HG03280 (cell line): ENCODE data around the gene PALD1.

ENCODE experiments used
- ATAC-seq: cut with Tn5 transposase; IDR thresholded peaks from one replicate; pipeline ENCODE4 v1.9.1; 2021; ENCODE audit warnings: mild to moderate bottlenecking, moderate library complexity; ENCODE audit not compliant: unreplicated experiment

The PALD1 gene

DNA sequence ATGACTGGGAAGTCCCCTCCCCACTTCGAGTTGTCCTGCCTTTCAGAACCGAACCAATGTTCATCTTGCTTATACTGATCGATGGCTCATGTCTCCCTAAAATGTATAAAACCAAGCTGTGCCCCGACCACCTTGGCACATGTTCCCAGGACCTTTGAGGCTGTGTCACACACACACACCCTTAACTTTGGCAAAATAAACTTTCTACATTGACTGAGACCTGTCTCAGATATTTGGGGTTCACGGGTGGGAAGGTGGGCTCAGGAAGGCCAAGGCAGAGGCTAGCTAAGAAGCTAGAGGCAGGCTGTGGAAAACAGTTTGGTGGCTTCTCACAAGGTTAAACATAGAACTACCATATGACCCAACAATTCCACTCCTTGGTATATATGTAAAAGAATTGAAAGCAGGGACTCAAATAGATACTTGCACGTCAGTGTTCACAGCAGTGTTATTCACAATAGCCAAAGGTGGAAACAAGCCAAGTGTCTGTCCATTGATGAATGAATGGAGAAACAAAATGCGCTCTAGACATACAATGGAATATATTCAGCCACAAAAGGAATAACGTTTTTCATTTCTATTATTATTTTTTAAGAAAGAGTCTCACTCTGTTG lies 108.6 kb downstream of the PALD1 start:
- no peak for ATAC-seq

DNA sequence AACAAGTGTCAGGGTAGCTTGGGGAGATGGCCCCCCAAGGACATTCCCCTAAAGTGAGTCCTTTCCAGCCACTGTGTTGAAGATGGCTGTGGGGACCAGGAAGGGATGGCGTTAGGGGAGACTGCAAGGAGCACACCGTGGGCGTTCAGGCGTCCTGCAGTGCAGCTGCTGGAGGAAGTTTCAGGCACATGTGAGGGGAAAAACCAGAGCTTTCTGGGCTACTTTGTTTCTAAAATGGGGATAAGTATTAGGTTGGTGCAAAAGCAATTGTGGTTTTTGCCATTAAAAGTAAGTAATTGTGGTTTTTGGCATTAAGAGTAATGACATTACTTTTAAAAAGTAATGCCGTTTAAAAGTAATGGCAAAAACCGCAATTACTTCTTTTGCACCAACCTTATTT lies 109.7 kb downstream of the PALD1 start:
- no peak for ATAC-seq

GRCh38 chr10:70588859-70589570 lies 110.4 kb downstream of the PALD1 start:
- ATAC-seq, result no peak

DNA sequence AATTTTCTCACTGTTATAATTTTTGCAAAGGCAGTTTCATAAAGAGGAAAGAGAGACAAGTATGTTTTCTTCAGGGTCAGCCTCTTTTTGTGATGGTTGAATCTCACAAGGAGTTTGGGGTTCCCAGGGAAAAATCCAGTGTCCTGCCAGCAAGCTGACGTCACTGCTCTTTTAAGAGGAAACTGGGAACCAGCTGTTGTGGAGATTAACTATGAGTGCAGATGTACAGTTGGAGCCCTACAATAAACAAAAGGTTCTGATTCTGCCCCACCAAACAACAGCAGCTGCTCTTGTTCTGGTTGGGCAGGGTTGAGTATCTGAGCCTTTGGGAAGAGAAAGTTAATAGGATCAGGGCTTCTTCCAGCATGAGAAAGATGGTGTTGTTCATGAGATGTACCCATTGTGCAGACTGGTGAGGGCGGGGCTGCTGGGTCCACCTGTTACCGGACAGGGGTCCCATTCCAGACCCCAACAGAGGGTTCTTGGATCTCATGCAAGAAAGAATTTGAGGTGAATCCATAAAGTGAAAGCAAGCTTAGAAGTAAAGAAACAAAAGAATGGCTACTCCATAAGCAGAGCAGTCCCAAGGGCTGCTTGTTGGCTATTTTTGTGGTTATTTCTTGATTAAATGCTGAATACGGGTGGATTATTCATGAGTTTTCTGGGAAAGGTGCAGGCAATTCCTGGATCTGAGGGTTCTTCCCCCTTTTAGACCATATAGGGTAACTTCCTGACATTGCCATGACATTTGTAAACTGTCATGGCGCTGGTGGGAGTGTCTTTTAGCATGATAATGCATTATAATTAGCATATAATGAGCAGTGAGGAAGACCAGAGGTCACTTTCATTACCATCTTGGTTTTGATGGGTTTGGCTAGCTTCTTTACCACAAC lies 111.4 kb downstream of the PALD1 start:
- ATAC-seq, result no peak

- ATAC-seq, result no peak
These were observed 112.3 kb downstream of the PALD1 start for GRCh38 chr10:70590655-70591416.

- ATAC-seq, result no peak
These were observed 113.7 kb downstream of the PALD1 start for GRCh38 chr10:70592186-70592735.

- no peak for ATAC-seq
These were observed 114.4 kb downstream of the PALD1 start for GRCh38 chr10:70592746-70593512.

DNA sequence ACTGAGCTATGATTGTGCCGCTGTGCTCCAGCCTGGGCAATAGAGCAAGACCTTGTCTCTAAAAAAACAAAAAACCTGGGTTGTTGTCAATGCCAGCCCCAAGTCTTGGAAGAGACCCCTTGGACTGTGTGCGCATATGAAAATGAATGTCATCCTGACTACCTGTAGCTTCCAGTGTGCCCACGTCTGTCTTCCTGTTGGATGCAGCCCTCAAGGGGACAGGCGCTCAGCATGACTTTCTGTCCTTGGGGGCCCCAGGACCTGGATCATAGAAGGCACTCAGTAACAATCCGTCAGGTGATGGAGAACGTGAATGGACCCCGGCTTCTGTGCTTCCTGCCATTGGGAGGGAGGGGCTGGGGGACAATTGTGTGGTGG lies 114.9 kb downstream of the PALD1 start:
- ATAC-seq, result no peak

GRCh38 chr10:70594161-70594560 lies 115.6 kb downstream of the PALD1 start:
- ATAC-seq, result no peak

DNA sequence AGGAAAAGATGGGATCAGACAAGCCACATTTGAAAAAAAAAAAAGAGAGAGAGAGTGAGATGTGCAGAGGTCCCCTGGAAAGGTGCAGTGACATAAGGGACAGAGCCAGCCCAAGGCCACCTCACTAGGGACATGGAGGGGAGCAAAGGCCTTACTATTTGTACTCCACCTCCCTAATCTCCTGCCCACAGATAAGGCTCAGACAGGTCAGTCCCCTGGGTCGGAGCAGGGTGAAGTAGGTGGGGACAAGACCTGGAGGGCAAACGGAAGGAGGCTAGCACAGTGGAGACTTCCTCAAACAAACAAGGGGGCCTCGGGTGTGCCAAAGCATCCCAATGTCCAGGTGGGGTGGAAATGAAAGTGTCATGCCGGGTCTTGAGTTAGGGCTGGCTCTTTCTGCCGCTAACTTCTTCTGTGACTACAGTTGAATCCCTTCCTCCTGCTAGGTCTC lies 117.0 kb downstream of the PALD1 start:
- no peak for ATAC-seq

- ATAC-seq, result no peak
These were observed 117.7 kb downstream of the PALD1 start for GRCh38 chr10:70596110-70596798.

GRCh38 chr10:70596860-70597809 lies 118.6 kb downstream of the PALD1 start:
- ATAC-seq, result no peak

DNA sequence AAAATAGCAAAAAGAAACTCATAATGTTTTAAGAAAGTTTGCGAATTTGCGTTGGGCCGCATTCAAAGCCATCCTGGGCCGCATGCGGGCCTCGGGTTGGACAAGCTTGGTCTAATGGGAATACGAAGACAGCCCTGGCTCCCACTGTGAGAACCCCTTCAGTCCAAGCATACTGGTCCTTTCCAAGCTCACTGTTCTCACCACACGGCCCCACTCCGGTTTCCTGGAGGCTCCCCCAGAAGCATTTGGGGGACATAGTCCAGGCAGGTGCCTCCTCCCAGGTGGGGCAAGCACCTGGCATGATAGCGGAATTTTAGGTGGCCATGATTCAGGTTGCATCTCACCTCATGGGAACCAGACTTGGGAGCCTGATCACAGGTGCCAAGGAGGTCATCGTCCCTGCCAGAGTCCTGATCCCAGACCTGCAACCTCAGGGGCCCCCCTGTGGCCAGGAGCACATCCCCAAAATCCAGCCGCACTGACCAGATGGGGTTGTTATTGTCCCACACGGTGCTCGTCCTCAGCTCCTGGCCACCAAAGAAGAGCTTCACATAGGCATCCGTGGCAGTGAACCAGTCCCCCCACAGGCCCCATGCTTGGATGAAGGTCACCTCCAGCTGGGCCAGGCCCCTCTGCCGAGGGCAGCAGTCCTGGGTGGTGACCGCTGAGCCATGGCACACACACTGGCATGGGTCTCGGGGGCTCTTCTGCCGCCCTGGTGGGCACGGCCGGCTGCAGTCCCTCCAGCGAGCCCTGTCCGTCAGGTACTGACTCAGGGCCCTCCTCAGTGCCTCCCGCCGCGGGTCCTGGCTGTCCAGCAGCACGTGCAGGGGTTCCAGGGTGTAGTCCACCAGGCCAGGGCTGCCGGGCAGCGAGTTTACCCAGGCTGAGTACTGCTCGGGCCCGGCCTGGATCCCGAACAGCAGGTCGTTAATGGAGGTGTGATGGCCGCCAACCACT lies 119.6 kb downstream of the PALD1 start:
- no peak for ATAC-seq

DNA sequence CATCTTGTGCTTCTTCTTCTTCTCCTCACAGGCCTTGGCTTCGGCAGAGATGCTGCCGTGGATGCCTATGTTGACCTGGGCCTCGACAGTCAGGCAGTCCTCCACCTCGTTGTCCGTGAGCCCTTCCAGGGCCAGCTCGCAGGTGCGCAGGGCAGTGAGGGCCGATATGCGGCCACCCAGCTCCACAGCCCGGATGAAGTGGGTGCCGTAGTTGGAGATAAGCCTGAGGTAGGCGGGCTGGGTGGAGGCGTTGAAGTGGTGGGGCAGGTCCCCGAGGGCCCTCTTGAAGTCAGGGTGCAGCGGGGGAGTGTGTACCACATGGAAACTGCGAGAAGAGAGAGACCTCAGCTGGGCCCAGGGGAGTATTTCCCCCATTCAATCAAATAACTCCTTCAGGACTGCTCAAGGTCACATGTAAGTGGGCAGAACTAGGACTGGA lies 120.3 kb downstream of the PALD1 start:
- no peak for ATAC-seq

DNA sequence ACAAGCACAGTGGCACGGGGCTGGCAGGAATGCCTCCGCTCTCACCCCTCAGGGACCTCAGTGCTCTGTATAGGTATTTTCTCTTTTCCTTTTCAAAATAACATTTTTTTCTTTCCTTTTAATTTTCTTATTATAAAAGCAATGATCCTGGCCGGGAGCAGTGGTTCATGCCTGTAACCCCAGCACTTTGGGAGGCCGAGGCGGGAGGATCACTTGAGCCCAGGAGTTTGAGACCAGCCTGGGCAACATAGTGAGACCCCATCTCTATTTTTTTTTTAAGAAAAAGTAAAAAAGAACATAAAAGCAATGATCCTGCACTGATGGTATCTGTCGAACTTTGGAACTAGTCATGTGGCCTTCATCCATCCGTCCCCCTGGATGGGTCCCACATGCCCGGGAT lies 120.8 kb downstream of the PALD1 start:
- no peak for ATAC-seq

DNA sequence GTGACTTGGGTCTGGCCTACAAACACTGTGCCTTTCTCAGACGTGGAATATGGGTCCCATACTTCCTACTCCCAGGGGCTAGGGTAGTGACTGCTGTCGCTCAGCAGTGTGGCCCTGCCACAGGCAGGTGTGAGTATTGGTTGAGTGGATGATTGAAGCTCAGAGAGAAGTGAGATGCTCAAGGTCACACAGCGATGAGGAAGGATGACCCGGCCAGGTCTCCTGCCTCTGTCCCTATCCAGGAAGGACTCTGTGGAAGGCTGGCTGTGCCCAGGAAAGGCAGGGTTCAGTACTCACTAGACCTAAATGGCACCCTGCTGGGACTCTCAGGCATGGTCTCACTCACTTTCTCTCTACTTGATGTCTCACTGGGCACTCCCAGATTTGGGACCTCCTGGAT lies 121.2 kb downstream of the PALD1 start:
- no peak for ATAC-seq
